GM19452 (cell line): Measurements from ENCODE around the gene NCEH1.

ENCODE experiments used
- ATAC-seq: cut with Tn5 transposase; IDR thresholded peaks from one replicate; pipeline ENCODE4 v1.9.1; 2021; ENCODE audit not compliant: unreplicated experiment

NCEH1 gene

GRCh38 chr3:172647080-172647479, 63.8 kb downstream of the NCEH1 start:
- ATAC-seq, result no peak

DNA sequence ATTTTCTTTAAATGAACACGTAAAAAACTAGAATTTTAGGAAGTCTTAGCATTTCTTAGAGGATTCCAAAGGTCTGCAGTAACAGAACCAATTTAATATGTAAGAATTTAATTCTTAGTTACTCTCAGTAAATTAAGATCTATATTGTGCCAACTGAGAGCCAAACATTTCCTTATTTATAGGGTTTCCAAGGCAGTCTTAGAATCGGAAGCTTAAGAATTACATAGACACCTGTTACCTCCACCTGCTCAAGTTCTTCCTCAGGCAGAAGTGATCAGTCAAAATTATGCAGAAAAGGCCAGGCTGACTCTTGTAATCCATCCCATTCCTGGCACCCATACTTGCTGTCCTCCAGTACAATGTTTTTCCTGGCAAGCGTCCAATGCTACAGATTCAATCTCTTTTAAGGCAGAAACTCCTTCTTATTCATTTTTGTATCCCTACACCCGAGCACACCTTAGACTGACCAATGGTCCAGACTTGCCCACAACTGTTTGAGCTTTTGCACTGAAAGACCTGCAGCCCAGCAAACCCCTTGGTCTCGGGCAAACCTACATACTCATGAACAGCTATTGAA, 64.3 kb downstream of the NCEH1 start:
- ATAC-seq, result no peak

GRCh38 chr3:172644258-172644657, 66.6 kb downstream of the NCEH1 start:
- ATAC-seq, result no peak

- ATAC-seq, result no peak
Measured at GRCh38 chr3:172643506-172644179, 67.2 kb downstream of the NCEH1 start.

DNA sequence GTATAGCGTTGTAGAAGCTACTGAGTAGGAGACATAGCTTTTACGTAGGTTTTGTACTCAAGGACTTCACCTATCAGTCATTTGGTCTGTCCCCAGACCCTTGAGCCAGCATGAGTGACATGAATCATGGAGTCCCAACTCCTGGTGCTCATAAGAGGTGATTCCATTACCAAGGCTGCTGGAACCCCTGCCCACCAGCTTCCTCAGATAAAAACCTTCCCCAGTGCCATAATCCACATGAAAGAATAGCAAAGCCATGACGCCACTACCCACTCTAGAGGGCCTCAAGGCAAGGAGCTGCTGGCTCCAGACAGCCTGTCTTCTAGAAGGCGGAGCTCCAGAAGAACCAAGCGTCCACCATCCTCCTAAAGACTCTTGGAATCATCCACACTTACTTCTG, 69.6 kb downstream of the NCEH1 start:
- no peak for ATAC-seq

DNA sequence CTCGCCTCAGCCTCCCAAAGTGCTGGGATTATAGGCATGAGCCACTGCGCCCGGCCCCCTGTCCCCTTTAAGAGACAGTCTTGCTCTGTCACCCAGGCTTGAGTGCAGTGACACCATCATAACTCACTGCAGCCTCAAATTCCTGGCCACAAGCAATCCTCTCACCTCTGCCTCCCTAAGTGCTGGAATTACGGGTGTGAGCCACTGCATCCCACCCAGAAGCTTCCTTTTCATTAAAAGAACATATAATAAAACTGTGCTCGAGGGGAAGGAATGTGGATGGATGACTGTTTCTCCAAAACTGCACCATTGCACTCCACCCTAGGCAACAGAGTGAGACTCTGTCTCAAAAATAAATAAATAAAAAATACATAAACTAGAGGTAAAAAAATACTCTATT, 70.1 kb downstream of the NCEH1 start:
- no peak for ATAC-seq

DNA sequence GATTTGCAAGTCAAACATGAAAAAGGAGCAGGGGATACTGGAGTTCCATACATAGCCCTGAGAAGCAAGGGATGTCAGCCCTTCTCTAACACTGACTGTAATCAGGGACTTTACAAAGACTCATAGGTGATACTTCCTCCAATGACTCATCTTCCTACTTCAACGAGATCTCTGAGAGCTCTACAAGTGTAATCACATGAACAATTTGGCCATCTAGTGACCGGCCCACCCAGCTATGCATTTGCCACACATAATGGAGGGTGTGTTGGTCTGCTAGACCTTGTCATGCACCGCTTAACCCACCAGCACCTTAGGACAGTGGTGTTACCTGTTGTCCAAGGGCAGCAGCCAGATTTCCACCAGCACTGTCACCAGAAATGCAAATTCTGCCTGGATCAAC, 75.3 kb downstream of the NCEH1 start:
- peak; percentile 99 for ATAC-seq

GRCh38 chr3:172634948-172635347, 75.9 kb downstream of the NCEH1 start:
- ATAC-seq, result no peak

DNA sequence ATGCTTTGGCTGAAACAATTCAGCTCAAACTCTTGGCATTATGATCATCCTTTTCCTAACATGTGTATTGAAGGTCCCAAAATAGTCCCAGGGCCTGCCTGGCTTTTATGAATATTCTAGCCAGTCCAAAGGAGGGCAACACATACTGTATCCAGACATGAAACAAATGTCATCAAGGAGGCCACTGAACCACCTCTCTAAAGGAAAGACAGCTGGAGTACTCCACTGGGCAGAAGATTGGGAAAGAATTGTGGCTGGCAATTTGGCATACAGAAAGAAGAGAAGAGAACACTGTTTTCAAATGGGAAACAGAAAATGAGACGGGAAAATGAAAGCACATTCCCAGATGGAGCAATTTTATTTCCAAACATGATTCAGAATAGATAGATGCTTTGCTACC, 80.6 kb downstream of the NCEH1 start:
- no peak for ATAC-seq

DNA sequence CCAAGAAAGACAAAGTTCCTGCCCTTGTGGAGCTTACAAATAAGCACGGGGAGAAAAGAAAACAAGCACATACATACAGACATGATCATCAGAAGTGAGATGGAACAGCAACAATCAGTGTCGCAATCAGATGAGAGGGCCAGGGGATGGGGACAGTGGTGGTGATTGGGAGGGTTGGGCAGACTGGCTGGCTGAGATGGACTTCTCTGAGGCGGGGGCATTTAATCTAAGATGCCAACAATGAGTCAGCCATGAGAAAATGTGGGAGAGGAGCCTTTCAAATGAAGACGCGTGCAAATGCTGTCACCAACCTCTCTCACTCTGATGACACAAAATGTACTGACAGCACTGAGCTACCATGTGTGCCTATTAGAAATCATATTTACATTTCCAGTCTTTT, 81.4 kb downstream of the NCEH1 start:
- no peak for ATAC-seq

DNA sequence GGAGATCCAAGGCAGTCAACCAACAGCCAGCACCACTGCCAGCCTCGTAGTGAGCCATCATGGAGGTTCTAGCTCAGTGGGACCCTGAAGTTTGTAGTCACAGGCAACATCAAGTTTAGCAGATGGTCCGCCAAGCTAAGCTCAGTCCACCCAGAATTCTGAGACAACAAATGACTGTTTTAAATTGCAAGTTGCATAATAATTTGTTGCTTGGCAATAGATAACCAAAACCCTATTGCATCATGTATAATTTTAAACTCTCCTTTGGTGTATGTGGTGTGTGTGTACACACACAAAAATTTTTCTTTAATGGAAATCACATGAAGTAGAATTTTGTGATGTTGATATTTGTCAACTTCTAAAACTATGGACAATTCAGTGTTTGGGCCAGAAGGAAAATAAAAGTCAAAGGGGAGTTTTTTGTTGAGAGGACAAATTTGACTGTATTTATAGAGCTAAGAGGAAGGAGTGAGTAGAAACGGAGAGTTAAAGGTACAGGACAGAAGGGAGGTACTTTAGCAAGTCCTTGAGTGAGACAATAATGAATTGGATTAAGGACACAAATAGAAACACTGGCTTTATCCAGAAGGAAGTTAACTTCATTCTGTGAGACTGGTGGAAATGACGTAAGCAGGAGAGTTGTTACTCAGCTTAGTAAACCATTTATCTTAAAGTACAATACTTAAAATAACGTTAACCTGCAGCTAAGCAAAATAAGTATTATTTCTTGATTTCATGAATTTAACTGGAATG, 83.6 kb downstream of the NCEH1 start:
- no peak for ATAC-seq

DNA sequence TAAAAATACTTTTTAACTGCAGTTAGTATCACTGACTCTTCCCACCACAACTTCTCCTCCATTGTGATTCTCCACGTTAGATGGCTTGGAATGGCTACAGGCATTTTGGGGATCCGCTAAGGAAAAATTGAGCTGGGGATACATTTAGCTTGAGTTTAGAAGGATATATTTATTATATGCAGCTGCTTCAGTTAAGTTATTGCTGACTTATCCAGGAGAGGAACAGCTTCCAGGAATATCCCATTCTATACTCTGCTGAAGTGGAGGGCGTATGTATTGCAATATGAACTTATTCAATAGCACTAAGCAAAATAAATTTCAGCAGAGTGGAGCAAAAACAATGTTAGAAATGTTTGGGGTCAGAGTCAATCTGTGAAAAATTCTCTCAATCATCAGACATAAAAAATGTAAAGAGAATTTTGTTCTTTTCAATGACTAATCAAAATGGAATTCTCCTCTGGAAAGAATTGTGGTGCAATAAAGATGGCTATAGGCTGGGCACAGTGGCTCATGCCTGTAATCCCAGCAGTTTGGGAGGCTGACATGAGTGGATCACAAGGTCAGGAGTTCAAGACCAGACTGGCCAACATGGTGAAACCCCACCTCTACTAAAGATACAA, 84.7 kb downstream of the NCEH1 start:
- no peak for ATAC-seq

- no peak for ATAC-seq
Measured at GRCh38 chr3:172625404-172625803, 85.5 kb downstream of the NCEH1 start.

- no peak for ATAC-seq
Measured at GRCh38 chr3:172624999-172625398, 85.9 kb downstream of the NCEH1 start.

GRCh38 chr3:172622916-172623700, 87.8 kb downstream of the NCEH1 start:
- ATAC-seq, result no peak

DNA sequence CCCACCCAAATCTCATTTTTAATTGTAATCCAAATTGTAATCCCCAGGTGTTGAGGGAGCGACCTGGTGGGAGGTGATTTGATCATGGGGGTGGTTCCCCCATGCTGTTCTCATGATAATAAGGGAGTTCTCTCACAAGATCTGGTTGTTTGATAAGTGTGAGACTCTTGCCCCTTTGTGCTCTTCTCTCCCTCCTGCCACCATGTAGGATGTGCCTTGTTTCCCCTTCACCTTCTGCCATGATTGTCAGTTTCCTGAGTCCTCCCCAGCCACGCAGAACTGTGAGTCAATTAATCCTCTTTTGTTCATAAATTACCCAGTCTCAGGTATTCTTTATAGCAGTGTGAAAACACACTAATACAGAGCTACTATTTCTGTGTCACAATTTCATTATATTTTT, 88.7 kb downstream of the NCEH1 start:
- ATAC-seq, result no peak

- no peak for ATAC-seq
Measured at GRCh38 chr3:172617976-172618375, 92.9 kb downstream of the NCEH1 start.

DNA sequence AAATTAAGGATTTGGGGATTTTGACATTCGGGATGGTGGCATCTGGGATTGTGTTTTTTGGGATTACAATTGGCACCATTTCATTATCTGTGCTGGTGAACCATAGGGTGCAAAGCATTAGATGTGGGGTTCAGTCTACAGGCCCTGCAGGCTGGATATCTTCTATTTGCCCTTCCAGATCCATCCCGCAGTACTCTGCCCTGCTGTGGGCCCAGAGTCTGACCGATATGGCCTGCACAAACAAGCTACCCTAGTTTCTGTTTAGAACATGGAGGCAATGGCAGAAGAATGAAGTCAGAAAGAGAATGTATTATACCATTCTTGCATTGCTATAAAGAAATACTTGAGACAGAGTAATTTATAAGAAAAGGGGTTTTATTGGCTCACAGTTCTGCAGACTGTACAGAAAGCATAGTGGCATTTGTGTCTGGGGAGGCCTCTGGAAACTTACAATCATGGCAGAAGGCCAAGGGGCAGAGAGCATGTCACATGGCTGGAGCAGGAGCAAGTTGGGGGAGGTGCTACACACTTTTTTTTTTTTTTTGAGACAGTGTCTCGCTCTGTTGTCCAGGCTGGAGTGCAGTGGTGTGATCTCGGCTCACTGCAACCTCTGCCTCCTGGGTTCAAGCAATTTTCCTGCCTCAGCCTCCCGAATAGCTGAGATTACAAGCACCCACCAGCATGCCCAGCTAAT, 93.7 kb downstream of the NCEH1 start:
- ATAC-seq, result no peak

GRCh38 chr3:172616031-172616461, 94.8 kb downstream of the NCEH1 start:
- no peak for ATAC-seq

GRCh38 chr3:172615296-172615695, 95.6 kb downstream of the NCEH1 start:
- ATAC-seq, result no peak
